NCI-H82 (cell line): ENCODE measurements around the gene P3R3URF.

Experiments used
- DNase-seq: peaks from one replicate; lab custom pipeline; 2025; lab: John Stamatoyannopoulos, UW

P3R3URF gene

DNA sequence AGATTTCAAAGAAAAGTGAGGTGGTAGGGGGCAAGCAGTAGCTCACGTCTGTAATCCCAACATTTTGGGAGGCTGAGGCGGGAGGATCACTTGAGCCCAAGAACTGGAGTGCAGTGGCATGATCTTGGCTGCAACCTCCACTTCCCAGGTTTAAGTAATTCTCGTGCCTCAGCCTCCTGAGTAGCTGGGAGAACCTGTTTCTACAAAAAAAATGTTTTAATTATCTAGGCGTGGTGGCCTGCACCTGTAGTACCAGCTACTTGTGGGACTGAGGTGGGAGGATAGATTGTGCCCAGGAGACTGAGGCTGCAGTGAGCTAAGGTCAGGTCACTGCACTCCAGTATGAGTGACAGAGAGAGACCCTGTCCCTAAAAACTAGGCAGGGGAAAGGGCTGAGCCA, 4.0 kb downstream of the P3R3URF start:
- no peak for DNase-seq

DNA sequence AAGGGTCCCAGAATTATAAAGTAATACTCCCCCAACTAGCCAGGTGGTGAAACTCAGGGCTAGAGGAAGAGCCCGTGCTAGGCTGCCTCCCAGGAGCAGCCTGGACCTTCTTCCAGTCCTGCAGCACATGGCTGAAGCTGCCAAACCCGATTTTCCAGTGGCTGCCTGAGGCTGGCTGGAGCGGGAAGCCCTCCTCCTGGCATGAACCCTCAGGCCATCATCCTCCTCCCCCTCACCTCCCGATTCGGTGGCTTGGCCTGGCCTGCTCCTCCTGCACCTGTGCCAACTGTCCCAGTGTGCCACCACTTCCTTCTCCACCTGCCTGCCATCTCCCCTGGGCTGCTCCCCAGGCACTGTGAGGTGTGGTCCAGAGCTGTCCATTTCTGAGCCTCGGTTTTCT, 4.4 kb downstream of the P3R3URF start:
- no peak for DNase-seq

DNA sequence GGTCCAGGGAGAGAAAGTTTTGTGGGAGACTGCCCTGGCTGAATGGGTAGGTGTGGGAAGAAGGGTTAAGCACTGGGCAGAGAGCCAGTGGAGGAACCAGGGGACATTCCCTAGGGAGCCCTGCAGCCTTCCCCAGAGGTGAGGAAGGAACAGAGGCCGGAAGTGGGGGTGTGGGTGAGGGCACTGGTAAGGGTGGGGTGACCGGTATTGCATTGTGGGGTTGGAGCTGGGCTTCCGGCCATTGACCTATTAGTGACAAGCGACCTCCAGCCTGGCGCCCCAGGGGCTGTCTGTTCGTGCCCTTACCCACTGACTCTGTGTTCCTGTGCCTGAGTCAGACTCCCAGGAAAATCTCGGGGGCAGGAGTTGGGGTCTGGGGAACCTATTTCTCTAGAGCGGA, 4.9 kb downstream of the P3R3URF start:
- DNase-seq: no peak

DNA sequence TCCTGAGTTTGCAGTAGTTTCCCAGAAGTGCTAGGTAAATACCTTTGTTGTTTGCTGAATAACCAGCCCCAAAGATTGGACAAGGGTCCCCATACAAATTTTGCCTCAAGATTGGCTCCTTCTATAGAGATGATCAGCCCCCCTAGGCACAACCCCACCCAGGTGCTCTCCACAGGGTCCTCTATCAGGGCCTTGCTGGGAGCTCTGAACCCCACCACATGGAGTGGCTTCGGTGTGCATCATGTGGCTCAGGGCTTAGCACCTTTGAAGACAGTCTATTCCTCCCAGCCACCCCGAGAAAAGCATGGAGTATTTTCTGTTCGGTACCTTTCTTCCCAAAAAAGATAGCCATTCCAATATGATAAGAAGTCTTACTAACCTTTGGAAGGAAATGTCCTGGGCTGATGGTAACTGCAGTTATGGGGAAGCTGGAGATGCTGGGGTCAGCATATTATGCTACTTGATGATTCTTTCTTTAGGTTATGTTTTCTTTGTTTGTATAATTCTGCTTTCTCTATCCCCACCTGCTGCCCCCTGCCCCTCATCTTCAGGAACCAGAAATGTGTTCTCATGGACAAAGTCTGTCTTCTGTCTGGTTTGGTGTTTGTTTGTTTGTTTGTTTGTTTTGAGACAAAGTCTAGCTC, 6.4 kb downstream of the P3R3URF start:
- no peak for DNase-seq

DNA sequence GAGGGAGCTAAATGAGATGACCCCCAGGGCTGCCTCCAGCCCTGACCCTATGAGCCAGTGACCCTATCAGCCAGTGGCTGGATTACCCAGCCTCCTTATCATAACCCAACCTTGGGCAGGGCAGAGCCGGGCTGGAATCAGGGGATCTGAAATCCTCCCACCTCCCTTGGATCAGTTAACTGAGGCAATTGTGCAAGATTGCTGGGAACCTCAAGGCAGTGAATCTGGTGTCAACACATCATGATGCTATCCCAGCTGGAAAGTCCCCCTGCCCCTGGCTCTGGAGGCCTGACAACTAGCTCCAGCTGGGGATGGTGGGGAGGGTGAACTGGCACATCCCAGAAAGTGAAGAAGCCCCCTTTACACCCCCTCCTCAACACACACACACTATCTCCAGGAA, 7.8 kb downstream of the P3R3URF start:
- DNase-seq: no peak

DNA sequence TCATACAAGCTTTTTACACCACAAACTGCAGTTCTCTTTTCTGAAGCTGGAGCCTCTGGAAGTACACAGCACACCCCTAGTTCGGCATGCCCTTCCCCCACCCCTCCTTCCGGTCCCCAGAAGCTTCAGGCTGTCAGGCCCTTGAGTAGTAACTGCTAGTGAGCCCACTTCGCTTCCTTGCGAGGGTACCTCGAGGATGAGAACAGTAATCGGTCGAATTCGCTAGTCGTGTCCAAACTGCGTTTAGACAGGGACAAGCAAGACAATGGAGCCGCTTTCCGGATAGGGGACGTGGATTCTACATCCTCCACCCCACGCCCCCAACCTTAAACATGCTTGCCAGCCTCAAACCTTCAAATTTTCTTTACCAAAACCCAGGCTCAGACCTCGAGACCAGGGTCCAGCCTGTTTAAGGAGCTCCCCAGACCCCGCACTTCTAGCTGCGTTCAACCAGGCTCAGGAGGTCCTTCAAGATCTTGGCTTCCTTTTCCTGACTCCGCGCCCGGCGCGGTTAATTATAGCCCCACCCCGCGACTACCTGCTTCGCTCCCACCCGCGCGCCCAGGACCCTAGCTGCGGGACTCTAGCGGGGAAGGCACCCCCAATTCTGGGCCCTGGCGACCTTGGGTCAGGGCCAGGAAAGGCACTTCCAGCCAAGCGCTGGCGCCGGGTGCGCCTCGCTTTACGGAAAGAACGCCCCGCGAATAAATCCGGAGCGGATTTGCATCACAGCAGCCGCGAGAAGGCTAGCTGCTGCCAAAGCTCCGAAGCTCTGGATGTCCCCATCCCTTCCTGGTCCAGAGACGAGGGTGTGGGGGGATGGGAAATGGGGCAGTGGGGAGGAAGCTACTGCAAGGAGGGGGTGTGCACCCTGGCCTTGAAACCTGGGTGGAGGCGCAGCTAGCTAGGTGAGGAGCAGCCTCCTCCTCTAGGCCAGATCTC, 9.5 kb downstream of the P3R3URF start:
- DNase-seq: no peak

DNA sequence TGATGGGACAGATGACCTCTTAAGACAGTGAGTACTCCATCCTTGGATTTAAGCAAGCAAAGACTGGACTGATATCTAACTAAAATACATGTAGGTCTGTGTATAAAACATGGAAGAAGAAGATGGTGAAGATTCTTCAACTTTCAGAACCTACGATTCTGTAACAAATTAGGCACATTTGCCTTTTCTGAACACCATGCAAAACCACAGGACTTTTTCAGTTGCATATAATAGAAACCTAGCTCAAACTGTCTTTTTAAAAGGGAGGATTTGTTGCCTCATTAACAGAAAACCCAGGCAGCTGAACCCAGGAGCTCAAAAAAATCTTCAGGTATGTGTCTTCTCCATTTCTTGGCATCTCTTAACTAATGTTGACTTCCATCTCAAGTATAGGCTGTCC, 16.1 kb downstream of the P3R3URF start:
- no peak for DNase-seq

DNA sequence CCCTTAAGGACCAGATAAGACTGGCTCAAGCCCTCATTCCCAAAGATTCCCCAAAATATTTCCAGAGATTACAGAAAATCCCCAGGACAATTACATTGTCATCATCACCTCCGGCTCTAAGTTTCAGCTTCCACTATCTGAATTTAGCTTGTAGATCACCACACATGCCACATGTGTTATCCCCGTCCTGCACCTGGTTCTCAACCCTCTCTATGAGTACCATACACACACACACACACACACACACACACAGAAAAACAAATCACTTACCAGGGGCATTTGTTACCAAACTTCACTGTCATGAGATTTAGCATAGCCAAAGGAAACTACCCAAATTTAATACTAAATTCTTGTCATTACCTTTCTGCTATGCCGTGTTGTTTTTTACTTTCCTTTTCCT, 16.8 kb downstream of the P3R3URF start:
- DNase-seq: no peak

DNA sequence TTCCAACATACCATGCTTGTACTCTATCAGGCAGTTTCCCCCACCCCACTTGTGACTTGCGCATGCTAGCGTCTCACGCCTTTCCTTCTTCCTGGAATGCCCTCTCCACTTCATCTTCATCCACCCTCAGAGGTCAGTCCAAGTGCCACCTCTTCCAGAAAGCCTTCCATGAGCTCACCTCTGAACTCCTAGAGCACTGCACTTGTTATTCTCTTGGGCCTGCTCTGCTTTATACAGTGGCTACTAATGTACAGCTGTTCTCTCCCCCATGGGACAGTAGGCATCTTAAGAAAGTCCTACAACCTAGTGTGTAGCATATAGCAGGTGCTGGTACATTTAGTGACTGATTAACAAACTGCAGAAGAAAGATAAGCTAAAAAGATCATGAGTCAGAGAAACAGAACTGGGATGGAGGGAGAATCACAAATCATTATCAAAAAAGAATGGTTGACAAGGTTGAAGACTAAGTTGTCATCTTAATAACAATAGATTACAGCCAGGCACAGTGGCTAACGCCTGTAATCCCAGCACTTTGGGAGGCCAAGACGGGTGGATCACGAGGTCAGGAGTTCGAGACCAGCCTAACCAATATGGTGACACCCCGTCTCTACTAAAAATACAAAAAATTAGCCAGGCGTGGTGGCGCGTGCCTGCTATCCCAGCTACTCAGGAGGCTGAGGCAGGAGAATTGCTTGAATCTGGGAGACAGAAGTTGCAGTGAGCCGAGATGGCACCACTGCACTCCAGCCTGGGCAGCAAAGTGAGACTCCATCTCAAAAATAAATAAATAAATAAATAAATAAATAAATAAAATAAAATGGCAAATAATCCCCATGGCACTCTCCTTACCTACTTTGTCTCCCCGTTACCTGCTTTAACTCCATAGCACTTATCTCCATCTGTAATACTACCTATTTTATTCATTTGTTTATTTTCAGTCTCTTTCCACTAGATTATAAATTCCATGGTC, 17.7 kb downstream of the P3R3URF start:
- no peak for DNase-seq

DNA sequence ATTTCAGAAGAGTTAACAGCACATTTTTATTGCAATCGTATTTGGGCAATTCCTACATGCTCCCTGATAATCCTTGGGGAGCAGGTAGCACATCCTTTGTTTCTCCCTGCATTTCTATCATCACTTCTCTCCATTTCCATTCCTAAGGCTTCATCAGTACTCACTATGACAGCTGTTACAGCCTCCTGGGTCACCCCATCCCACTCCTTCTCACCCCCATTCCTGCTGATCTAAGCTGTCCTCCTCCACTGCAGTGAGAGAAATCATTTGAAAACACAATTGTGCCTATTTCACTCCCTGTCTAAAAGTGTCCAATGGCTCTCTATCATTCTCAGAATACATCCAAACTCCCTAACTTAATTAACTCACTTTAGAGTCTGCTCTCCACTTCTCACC, 18.4 kb downstream of the P3R3URF start:
- DNase-seq: no peak

DNA sequence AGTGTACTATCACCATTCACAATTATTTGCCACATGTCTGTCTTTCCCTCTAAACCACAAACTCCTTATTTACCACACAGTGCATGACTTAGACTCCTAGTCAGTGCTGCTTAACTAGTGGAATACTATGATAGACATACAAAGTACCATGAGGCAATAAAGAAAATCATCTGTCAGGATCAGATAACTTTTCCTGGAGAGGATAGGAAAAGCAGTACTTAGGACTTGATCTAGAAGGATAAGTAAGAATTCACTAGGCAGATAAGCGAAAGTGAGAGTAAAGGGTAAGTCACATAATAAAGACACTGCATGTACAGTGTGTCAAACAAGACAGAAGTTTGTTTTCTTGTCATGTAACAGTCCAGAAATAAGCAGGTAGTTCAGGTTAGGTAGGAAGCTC, 22.6 kb downstream of the P3R3URF start:
- no peak for DNase-seq

DNA sequence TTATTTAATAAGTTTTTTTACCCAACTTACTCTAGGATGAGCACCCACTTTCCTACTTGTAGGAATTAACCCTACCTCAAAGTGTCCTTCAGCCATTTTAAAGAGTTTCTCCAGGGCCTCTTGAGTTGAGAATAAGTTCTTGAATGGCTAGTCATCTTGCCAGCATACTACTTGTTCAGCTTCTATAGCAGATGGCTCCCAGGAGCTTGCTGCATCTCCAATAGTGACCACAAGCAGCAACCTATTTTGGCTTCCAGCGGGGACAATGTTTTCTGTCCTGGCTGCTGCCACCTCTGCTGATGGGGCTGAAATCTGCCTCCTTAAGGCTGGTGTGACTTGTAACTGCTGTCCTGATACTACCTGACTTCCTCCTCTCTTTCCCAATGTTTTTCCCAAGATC, 23.1 kb downstream of the P3R3URF start:
- no peak for DNase-seq

DNA sequence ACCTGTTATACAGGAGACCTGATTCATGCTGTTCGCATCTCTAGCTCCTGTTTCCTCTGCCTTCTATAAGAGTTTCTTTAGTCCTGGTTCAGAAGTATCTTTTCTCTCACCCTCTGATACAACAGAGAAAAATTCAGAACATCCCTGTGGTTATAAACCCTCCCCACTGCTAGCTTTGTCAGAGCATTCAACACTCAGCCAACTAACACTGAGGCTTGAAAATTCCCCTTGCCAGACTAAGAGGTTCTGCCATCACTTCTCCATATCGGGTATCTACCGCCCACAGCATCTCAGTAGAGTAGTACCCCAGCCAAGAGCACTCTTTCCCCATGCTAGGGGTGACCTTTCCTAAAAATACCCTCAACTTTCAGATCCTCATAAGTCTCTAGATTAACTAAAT, 24.3 kb downstream of the P3R3URF start:
- no peak for DNase-seq

DNA sequence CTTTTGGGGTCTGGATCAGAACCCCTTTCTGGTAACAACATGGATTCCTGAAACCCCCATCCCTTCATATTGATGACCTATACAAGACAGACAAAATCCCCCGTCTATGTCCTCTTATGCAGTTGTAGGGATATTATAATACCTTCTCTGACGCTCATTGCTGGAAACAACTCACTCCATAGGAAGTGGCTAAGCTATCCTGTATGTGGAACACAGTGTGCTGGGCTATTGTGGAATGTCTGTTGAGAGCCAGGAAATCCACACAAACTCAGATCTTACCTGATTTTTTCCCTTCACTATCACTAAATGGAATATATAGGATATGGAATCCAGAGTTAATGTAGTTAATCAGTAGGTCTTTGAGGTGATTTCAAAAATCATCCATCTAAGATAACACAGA, 26.2 kb downstream of the P3R3URF start:
- peak; percentile 20 for DNase-seq

DNA sequence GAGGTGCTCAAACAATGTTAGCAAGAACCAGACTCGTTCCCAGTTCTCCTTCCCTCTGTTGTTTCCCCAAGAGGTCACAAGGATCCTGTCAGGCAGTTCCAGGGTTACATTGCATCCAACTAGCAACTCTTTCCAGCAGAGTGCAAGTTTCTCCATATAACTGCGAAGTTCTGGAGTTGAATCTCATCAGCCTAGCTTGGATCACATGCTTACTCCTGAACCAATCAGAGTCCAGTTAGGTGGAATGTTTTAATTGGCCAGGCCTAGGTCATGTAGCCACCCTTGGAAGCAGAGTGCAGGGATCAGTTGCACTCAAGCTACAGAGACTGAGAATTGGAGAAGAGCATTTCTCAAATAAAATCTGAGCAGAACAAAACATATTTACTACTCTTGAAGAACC, 28.0 kb downstream of the P3R3URF start:
- no peak for DNase-seq

DNA sequence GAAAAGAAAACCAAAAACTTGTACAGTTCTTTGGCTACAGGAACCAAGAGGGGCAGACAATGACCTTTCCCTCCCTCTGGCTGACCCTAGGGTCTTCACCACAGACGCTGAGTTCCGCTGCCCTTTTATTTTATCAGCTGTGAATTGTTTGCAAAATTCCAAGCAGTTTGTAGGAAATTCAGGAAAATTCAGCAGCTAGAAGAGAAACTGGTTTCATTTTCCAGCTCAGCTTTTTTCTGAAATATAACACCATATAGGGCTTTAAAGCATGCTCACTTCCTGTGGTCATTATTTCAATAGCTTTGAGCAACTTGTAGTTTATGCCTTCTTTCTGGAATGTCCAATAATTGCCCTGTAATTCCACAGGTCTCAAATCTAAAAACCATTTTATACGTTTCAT, 38.4 kb downstream of the P3R3URF start:
- no peak for DNase-seq

DNA sequence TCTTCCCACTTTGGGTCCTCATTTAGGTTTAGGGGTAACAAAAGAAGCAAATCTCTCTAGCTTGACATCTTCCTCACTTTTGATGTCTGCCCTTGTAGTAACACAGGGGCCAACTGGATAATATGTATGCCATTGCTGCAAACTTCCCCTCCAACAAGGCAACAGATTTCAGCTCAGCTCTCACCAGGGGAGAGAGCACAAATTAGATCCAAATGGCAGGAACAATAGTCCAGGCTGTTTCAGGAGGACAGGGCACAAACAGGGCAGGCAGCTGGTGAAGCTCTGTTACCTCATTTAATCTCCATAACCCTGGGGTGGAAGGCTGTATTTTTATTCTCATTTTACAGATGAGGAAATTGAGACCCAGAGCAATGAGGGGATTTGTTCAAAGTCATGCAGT, 39.6 kb downstream of the P3R3URF start:
- DNase-seq: no peak

DNA sequence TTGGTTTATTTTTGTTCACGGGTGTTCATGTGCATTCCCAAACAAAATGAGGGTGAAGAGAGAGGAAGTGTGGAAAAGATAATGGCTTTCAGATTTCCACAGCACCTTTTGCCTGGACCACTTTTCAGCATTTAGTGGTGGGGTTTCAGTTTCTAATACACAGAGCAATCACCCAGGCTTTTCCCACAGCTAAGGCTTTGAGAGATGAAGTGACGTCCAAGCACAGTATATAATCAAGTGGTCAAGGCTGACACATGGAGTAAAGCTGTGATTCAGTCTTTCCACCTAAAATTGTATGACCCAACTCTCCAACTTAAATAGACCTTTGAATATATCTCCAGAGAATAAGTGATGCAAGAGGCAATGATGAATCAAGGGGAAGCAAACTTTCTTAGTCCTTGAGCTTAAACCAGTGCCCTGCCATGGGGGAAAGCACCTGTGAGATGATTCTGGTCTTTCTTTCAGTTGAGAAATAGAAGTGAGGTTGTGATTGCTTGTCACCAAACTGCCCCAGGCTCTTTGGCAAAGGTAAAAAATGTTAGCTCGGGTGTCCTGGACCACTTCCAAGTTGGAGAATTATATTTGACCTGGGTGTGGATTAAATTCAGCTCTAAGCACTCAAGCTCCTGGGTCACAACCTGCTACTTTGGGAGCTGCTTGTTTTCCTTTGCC, 41.5 kb downstream of the P3R3URF start:
- peak; percentile 77 for DNase-seq

DNA sequence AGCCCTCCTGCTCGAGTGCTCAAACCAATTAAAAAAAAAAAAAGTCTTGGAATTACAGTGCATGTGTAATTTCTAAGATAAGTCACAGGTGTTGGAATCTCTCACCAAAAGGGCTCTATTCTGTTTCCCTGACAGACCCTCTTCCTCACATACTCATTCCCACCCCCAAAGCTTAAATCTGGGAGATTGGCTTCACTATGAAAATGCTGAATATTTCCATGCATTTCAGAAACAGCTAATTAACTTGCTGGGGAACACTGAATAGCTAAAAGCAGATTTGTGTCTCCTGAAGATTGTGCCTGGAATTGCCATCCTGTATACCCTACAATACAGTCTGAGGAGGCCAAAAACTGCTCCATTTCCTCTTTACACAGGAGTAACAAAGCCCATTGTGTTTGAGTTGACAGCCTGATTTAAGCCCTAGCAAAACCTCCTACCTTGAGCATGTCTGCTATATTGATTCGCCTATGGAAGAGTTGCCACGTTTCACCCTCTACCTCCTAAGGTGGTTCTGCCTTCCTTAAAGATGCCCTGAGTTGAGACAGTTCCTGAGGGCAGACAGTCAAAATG, 42.4 kb downstream of the P3R3URF start:
- peak; percentile 48 for DNase-seq

DNA sequence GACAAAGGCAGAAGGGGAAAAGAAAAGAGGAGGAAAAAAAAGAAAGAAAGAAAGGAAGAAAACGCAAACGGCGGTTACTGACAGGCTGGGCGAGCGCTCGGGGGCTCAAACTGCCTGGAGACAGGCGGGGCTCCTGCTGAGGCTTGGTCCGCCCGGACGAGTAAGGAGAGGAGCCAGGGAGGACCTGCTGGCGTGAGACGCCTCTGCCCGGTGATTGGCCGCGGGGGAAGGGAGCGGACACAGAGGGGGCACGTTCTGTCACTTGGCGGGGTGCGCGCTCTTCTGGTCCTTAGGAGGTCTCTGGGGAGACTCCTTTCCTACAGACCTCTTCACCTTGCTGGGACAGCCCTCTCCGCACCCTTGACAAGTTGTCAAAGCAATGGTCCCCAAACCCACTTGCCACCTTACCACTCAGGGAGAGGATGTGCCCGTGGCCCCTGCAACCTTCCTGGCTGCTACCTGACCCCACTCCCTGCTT, 43.1 kb downstream of the P3R3URF start:
- peak; percentile 95 for DNase-seq

DNA sequence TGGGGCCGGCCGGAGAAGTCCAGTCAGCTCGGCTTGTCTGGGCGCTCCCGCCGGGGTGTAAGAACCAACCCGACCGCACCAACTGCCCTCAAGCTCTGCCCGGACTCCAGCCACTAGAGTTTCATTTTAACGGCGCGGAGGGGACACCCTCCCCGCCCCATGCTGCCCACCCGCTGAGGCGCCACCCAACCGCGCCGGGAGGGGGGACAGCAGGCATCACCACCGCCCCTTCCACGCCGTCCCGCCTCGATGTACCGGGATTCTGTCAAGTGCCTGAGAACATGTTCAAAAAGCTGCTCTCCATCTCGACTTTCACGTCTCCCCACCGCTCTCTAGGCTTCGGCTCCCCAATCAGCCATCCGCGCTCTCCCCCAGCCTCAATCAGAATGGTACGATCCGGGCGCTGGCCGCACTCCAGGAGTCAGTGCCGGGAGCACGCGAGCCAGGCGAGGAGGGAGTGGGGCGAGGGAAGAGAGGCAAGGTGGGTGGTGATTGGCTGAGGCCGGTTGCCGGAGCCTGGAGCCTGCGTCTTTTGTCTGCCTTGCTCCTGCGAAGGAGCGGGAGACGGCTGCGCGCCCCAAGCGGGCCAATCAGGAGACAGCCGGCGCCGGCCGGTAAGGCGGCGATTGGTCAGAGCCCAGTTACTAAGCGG, 43.6 kb downstream of the P3R3URF start, which contains the start of gene PIK3R3:
Gene PIK3R3 (minus strand): TSS at position 101 of the 652 bp plus-strand sequence. CDS start 677 bp downstream, outside the sequence.
- peak; percentile 100 for DNase-seq
